IPS-18a (cell line): Measurements from ENCODE around the gene MEF2A.
"Not testable (repeated sequence)": the region's sequence is repeated elsewhere in the genome, so short reads cannot be mapped to it uniquely, and the experiment has no call there.

ENCODE experiments used
- H3K27ac ChIP-seq: one replicate; pipeline ENCODE4 v1.5.1; 2013; ENCODE audit warnings: low read length
- H3K27me3 ChIP-seq: one replicate; pipeline ENCODE4 v1.6.1; 2013; ENCODE audit warnings: mild to moderate bottlenecking, low read length; ENCODE audit not compliant: control insufficient read depth, insufficient read depth
- H3K36me3 ChIP-seq: one replicate; pipeline ENCODE4 v1.6.1; 2013; ENCODE audit warnings: low read depth, low read length; ENCODE audit not compliant: control insufficient read depth
- H3K4me1 ChIP-seq: one replicate; pipeline ENCODE4 v1.6.1; 2013; ENCODE audit warnings: low read depth, low read length; ENCODE audit not compliant: control insufficient read depth
- H3K4me3 ChIP-seq: one replicate; pipeline ENCODE4 v1.5.1; 2013; ENCODE audit warnings: low read length
- H3K9ac ChIP-seq: one replicate; pipeline ENCODE4 v1.6.1; 2013; ENCODE audit warnings: mild to moderate bottlenecking, low read length, moderate library complexity
- H3K9me3 ChIP-seq: one replicate; pipeline ENCODE4 v1.6.1; 2013; ENCODE audit warnings: low read depth, low read length; ENCODE audit not compliant: control insufficient read depth

Gene MEF2A

GRCh38 chr15:99565299-99566156 is at the start of gene MEF2A:
TSS of gene MEF2A (plus strand) at chr15:99565984. CDS start at chr15:99633120, 67,136 bp downstream.
- peak within 1 kb of the TSS; percentile 83 for H3K4me3 ChIP-seq
- H3K36me3 ChIP-seq = no peaks in the 10 kb centered on the region
- peaks cover 40% of the 10 kb centered on the region for H3K4me1 ChIP-seq
- H3K9ac ChIP-seq = peak within 1 kb of the TSS; percentile 67
- no peak within 1 kb of the TSS for H3K27ac ChIP-seq
- peaks cover 4% of the 10 kb centered on the region for H3K27me3 ChIP-seq
- H3K9me3 ChIP-seq = no peaks in the 10 kb centered on the region

- no peak overlapping the region for H3K27ac ChIP-seq
- H3K4me3 ChIP-seq = no peak overlapping the region
- no peaks in the 10 kb centered on the region for H3K36me3 ChIP-seq
- H3K9me3 ChIP-seq = no peaks in the 10 kb centered on the region
- no peaks in the 10 kb centered on the region for H3K4me1 ChIP-seq
- H3K27me3 ChIP-seq = no peaks in the 10 kb centered on the region
- H3K9ac ChIP-seq = no peak overlapping the region
These were observed 47.6 kb upstream of the MEF2A start for GRCh38 chr15:99518191-99518590.

GRCh38 chr15:99519366-99519765 is 46.4 kb upstream of the MEF2A start:
- not testable (repeated sequence) for H3K36me3 ChIP-seq, H3K9me3 ChIP-seq, H3K27me3 ChIP-seq, H3K9ac ChIP-seq, H3K27ac ChIP-seq, H3K4me3 ChIP-seq, H3K4me1 ChIP-seq

GRCh38 chr15:99522288-99522687 is 43.5 kb upstream of the MEF2A start:
- Histone ChIP-seq H3K4me1 (no peaks in the 10 kb centered on the region), H3K27me3 (no peaks in the 10 kb centered on the region), H3K27ac (no peak overlapping the region), H3K36me3 (no peaks in the 10 kb centered on the region), H3K9me3 (no peaks in the 10 kb centered on the region), H3K9ac (no peak overlapping the region), H3K4me3 (no peak overlapping the region)

- H3K9me3 ChIP-seq = no peaks in the 10 kb centered on the region
- H3K9ac ChIP-seq = no peak overlapping the region
- no peaks in the 10 kb centered on the region for H3K27me3 ChIP-seq
- H3K4me1 ChIP-seq = no peaks in the 10 kb centered on the region
- H3K36me3 ChIP-seq = no peaks in the 10 kb centered on the region
- H3K4me3 ChIP-seq = no peak overlapping the region
- no peak overlapping the region for H3K27ac ChIP-seq
These were observed 39.6 kb upstream of the MEF2A start for GRCh38 chr15:99526176-99526575.

GRCh38 chr15:99526671-99527070 is 39.1 kb upstream of the MEF2A start:
- Histone ChIP-seq H3K4me3 (no peak overlapping the region), H3K36me3 (no peaks in the 10 kb centered on the region), H3K27ac (no peak overlapping the region)

GRCh38 chr15:99536422-99537040 is 29.3 kb upstream of the MEF2A start:
- no peaks in the 10 kb centered on the region for H3K4me1 ChIP-seq
- H3K36me3 ChIP-seq = no peaks in the 10 kb centered on the region
- H3K27ac ChIP-seq = no peak overlapping the region
- no peak overlapping the region for H3K4me3 ChIP-seq
- no peaks in the 10 kb centered on the region for H3K9me3 ChIP-seq
- H3K9ac ChIP-seq = no peak overlapping the region
- no peaks in the 10 kb centered on the region for H3K27me3 ChIP-seq

More at GRCh38 chr15:99526671-99527070, 39.1 kb upstream of the MEF2A start:
- Histone ChIP-seq H3K9me3 (no peaks in the 10 kb centered on the region), H3K9ac (no peak overlapping the region), H3K4me1 (no peaks in the 10 kb centered on the region), H3K27me3 (no peaks in the 10 kb centered on the region)

- Histone ChIP-seq H3K4me3 (no peak overlapping the region), H3K36me3 (no peaks in the 10 kb centered on the region), H3K27ac (no peak overlapping the region), H3K9me3 (no peaks in the 10 kb centered on the region), H3K4me1 (no peaks in the 10 kb centered on the region), H3K27me3 (no peaks in the 10 kb centered on the region), H3K9ac (no peak overlapping the region)
These were observed 28.4 kb upstream of the MEF2A start for GRCh38 chr15:99537344-99537743.

GRCh38 chr15:99538261-99538660 is 27.5 kb upstream of the MEF2A start:
- H3K9me3 ChIP-seq = no peaks in the 10 kb centered on the region
- H3K27me3 ChIP-seq = no peaks in the 10 kb centered on the region
- no peak overlapping the region for H3K9ac ChIP-seq
- H3K4me3 ChIP-seq = no peak overlapping the region
- H3K36me3 ChIP-seq = no peaks in the 10 kb centered on the region
- H3K27ac ChIP-seq = no peak overlapping the region
- no peaks in the 10 kb centered on the region for H3K4me1 ChIP-seq

GRCh38 chr15:99542828-99543227 is 23.0 kb upstream of the MEF2A start:
- no peaks in the 10 kb centered on the region for H3K36me3 ChIP-seq
- no peak overlapping the region for H3K9ac ChIP-seq
- H3K4me1 ChIP-seq = no peaks in the 10 kb centered on the region
- H3K4me3 ChIP-seq = no peak overlapping the region
- H3K9me3 ChIP-seq = no peaks in the 10 kb centered on the region
- H3K27ac ChIP-seq = no peak overlapping the region
- no peaks in the 10 kb centered on the region for H3K27me3 ChIP-seq

- no peak overlapping the region for H3K27ac ChIP-seq
- H3K9me3 ChIP-seq = no peaks in the 10 kb centered on the region
- no peak overlapping the region for H3K4me3 ChIP-seq
- no peak overlapping the region for H3K9ac ChIP-seq
- H3K4me1 ChIP-seq = no peaks in the 10 kb centered on the region
- no peaks in the 10 kb centered on the region for H3K36me3 ChIP-seq
- no peaks in the 10 kb centered on the region for H3K27me3 ChIP-seq
These were observed 20.2 kb upstream of the MEF2A start for GRCh38 chr15:99545605-99546004.
